Mesenchymal stem cell (in vitro differentiated cells and primary cell): ENCODE measurements around the gene C5orf15.
"Not testable (repeated sequence)": the region's sequence is repeated elsewhere in the genome, so short reads cannot be mapped to it uniquely, and the experiment has no call there.

ENCODE experiments used
- DNase-seq: peaks from one replicate; pipeline ENCODE4 v3.0.0-alpha.2; 2013
- H2AFZ ChIP-seq: one replicate; pipeline ENCODE4 v1.6.1; 2013; ENCODE audit warnings: low read depth, mild to moderate bottlenecking, control low read depth, inconsistent platforms, low read length, moderate library complexity
- H2AK5ac ChIP-seq: 2 replicates; pipeline ENCODE4 v1.6.1; 2013; ENCODE audit warnings: low read length, moderate library complexity, mild to moderate bottlenecking, inconsistent platforms; ENCODE audit not compliant: severe bottlenecking
- H2BK120ac ChIP-seq: one replicate; pipeline ENCODE4 v1.6.1; 2013; ENCODE audit warnings: low read depth, mild to moderate bottlenecking, inconsistent platforms, low read length, moderate library complexity
- H2BK12ac ChIP-seq, 2 experiments: one replicate each; pipeline ENCODE4 v1.6.1; 2013; ENCODE audit warnings: inconsistent platforms in 2 of 2, low read length in 2 of 2, mild to moderate bottlenecking in 2 of 2, moderate library complexity in 2 of 2, control low read depth in 1 of 2
- H2BK15ac ChIP-seq: one replicate; pipeline ENCODE4 v1.6.1; 2013; ENCODE audit warnings: mild to moderate bottlenecking, low read depth, inconsistent platforms; ENCODE audit not compliant: poor library complexity, severe bottlenecking
- H2BK5ac ChIP-seq: 2 replicates; pipeline ENCODE4 v1.6.1; 2013; ENCODE audit warnings: low read depth, mild to moderate bottlenecking, low read length, control low read depth, inconsistent platforms; ENCODE audit not compliant: poor library complexity, severe bottlenecking
- H3K14ac ChIP-seq, 2 experiments: one replicate each; pipeline ENCODE4 v1.6.1; 2013; ENCODE audit warnings: inconsistent platforms in 2 of 2, low read length in 2 of 2, control low read depth in 1 of 2, mild to moderate bottlenecking in 1 of 2, moderate library complexity in 1 of 2
- H3K18ac ChIP-seq, 2 experiments: one replicate each; pipeline ENCODE4 v1.6.1; 2013; ENCODE audit warnings: inconsistent platforms in 2 of 2, low read length in 2 of 2, control low read depth in 1 of 2, low read depth in 1 of 2, mild to moderate bottlenecking in 1 of 2
- H3K23ac ChIP-seq, 2 experiments: one replicate each; pipeline ENCODE4 v1.6.1; 2013; ENCODE audit warnings: inconsistent platforms in 2 of 2, low read length in 2 of 2, mild to moderate bottlenecking in 2 of 2, moderate library complexity in 2 of 2, control low read depth in 1 of 2
- H3K27ac ChIP-seq: 2 replicates; pipeline ENCODE4 v1.5.1; 2013; ENCODE audit warnings: mild to moderate bottlenecking, moderate library complexity, low read length, control low read depth, inconsistent platforms; ENCODE audit not compliant: poor library complexity, severe bottlenecking
- H3K27me3 ChIP-seq, 2 experiments: 2 replicates each; pipeline versions ENCODE4 v1.6.1 to v1.7.0; 2013; ENCODE audit warnings: low read length in 2 of 2, mild to moderate bottlenecking in 2 of 2, moderate library complexity in 2 of 2, control low read depth in 1 of 2, inconsistent platforms in 1 of 2; ENCODE audit not compliant: control insufficient read depth in 1 of 2, insufficient read depth in 1 of 2
- H3K36me3 ChIP-seq, 2 experiments: 2 replicates each; pipeline versions ENCODE4 v1.6.1 to v1.7.0; 2013; ENCODE audit warnings: low read length in 2 of 2, control low read depth in 1 of 2, inconsistent platforms in 1 of 2, low read depth in 1 of 2, mild to moderate bottlenecking in 1 of 2; ENCODE audit not compliant: insufficient read depth in 2 of 2, control insufficient read depth in 1 of 2
- H3K4ac ChIP-seq, 2 experiments: one replicate each; pipeline ENCODE4 v1.6.1; 2013; ENCODE audit warnings: inconsistent platforms in 2 of 2, low read length in 2 of 2, mild to moderate bottlenecking in 2 of 2, moderate library complexity in 2 of 2, control low read depth in 1 of 2, low read depth in 1 of 2
- H3K4me1 ChIP-seq: 2 replicates; pipeline ENCODE4 v1.6.1; 2013; ENCODE audit warnings: low read depth, low read length, control low read depth; ENCODE audit not compliant: control insufficient read depth, insufficient read depth
- H3K4me2 ChIP-seq: 2 replicates; pipeline ENCODE4 v1.6.1; 2013; ENCODE audit warnings: low read length, mild to moderate bottlenecking, inconsistent platforms; ENCODE audit not compliant: poor library complexity, severe bottlenecking
- H3K4me3 ChIP-seq, 2 experiments: 2 replicates each; pipeline versions ENCODE4 v1.5.1 to v1.7.0; 2013; ENCODE audit warnings: low read length in 2 of 2, mild to moderate bottlenecking in 2 of 2, control low read depth in 1 of 2, low read depth in 1 of 2; ENCODE audit not compliant: insufficient read depth in 1 of 2
- H3K79me1 ChIP-seq: replicated peaks from 2 replicates; pipeline ENCODE4 v1.6.1; 2013; ENCODE audit warnings: mild to moderate bottlenecking, control low read depth, low read length, inconsistent platforms; ENCODE audit not compliant: poor library complexity, severe bottlenecking
- H3K9ac ChIP-seq: 2 replicates; pipeline ENCODE4 v1.7.0; 2013; ENCODE audit warnings: mild to moderate bottlenecking, low read length, moderate library complexity
- H3K9me3 ChIP-seq: 2 replicates; pipeline ENCODE4 v1.7.0; 2013; ENCODE audit warnings: mild to moderate bottlenecking, low read length; ENCODE audit not compliant: control insufficient read depth
- H4K8ac ChIP-seq: one replicate; pipeline ENCODE4 v1.6.1; 2013; ENCODE audit warnings: inconsistent platforms, mild to moderate bottlenecking, low read length, moderate library complexity
- H4K91ac ChIP-seq: one replicate; pipeline ENCODE4 v1.6.1; 2013; ENCODE audit warnings: mild to moderate bottlenecking, low read length, inconsistent platforms
- WGBS: methylation state at CpG from one replicate; pipeline ENCODE4 v1.1.7; 2013; ENCODE audit warnings: mixed read lengths; 5-methylcytosine and 5-hydroxymethylcytosine counted together

Gene C5orf15

DNA sequence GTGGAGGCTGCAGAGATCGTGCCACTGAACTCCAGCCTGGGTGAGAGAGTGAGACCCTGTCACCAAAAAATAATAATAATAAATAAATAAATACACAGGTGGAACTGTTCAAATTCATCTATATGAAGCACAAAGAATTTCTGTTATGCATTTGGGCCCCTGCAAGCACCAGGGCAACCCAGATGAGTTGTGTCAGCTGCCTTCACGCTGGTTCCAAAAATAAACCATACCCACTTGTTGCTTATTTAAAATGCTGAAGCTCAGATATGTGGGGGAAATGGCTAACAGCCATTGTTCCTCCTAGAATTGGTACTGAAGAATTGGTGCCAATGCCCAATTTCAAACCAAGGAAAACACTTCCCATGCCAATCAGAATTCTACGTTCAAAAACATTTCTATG, 10.5 kb upstream of the C5orf15 start:
- Histone ChIP-seq H3K36me3 (peaks cover 36 to 78% of the 10 kb centered on the region in 2 experiments), H2BK15ac (no peak overlapping the region), H3K4me1 (peaks cover 10% of the 10 kb centered on the region), H3K79me1 (peaks cover 10% of the 10 kb centered on the region), H3K27me3 (no peaks in the 10 kb centered on the region), H2BK5ac (no peak overlapping the region), H3K9ac (no peak overlapping the region), H4K8ac (no peak overlapping the region), H3K4ac (no peak overlapping the region), H3K14ac (no peak overlapping the region), H3K18ac (no peak overlapping the region), H2BK120ac (no peak overlapping the region), H3K27ac (peak overlapping the region; percentile 69), H3K4me2 (no peak overlapping the region), H2AK5ac (no peak overlapping the region), H2BK12ac (no peak overlapping the region), H3K9me3 (no peaks in the 10 kb centered on the region), H4K91ac (no peak overlapping the region), H2AFZ (no peak overlapping the region), H3K23ac (no peak overlapping the region), H3K4me3 (no peak overlapping the region)
- no peak for DNase-seq
- no CpG with 5 or more reads among the region's 3 CpGs for WGBS

DNA sequence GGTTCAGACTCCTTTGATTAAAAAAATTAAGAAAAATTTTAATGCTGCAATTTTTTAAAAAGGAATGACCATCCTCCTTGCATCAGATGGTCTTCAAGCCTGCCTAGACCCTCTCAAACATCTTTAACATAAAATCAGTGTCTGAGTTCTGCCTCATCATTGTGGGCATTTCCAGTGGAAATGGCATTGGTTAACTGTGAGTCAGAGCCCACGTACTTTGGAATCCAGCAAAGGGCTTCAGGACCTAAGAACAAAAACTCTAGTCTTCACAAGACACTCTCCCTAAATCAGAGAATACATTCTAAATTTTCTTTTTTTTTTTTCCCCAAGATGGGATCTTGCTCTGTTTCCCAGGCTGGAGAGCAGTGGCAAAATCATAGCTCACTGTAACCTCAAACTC, 9.4 kb upstream of the C5orf15 start:
- no peak overlapping the region for H3K18ac ChIP-seq
- H2AFZ ChIP-seq = no peak overlapping the region
- peak overlapping the region; percentile 87 for H3K9ac ChIP-seq
- no peak overlapping the region for H3K4ac ChIP-seq
- no peak overlapping the region for H4K8ac ChIP-seq
- no peak overlapping the region for H3K4me3 ChIP-seq
- no peak overlapping the region for H4K91ac ChIP-seq
- no peak overlapping the region for H3K4me2 ChIP-seq
- DNase-seq = peak; percentile 84
- no peak overlapping the region for H2AK5ac ChIP-seq
- H3K27ac ChIP-seq = peak overlapping the region; percentile 69
- peaks cover 29 to 78% of the 10 kb centered on the region in 2 experiments for H3K36me3 ChIP-seq
- 2% methylated on average over 1 of the region's 1 CpG for WGBS
- no peak overlapping the region for H2BK12ac ChIP-seq
- H3K4me1 ChIP-seq = peaks cover 10% of the 10 kb centered on the region
- no peak overlapping the region for H2BK5ac ChIP-seq
- no peak overlapping the region for H3K23ac ChIP-seq
- H2BK120ac ChIP-seq = no peak overlapping the region
- H2BK15ac ChIP-seq = no peak overlapping the region
- H3K14ac ChIP-seq = no peak overlapping the region
- H3K9me3 ChIP-seq = no peaks in the 10 kb centered on the region
- H3K27me3 ChIP-seq = no peaks in the 10 kb centered on the region
- peaks cover 9% of the 10 kb centered on the region for H3K79me1 ChIP-seq

DNA sequence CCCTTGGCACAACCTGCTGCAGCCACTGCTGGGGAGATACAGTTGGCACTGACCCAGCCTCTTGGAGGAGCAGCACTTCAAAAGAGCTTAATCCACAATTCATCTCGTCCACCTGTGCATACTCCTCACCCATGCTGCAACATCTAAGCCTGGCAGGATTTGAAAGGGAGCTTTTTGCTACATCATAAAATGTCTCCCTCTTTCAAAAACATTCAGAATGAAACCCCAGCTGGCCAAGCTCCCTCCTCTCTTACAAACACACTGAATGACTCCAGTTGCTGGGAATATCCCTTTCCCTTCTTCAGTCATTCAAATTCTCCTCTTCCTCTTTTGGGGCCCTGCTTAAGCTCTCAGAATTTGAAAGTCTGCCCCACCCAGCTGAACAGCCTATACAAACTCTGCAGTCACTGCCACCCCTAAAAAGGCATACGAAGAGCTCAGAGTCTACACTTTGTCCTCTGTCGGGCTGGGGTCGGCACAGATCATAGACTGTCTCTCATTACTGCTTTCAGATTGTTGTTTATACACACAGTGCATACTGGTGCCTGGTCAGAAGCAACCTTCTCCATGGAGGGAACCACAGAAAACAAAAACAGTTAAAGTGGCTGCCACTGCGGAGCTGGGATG, 8.8 kb upstream of the C5orf15 start:
- Histone ChIP-seq H2AK5ac (peak overlapping the region; percentile 40), H3K27ac (peak overlapping the region; percentile 69), H2BK12ac (no peak overlapping the region), H2BK15ac (no peak overlapping the region), H3K79me1 (peaks cover 10% of the 10 kb centered on the region), H4K8ac (no peak overlapping the region), H3K4me2 (no peak overlapping the region), H3K9ac (peak overlapping the region; percentile 87), H3K27me3 (no peaks in the 10 kb centered on the region), H3K4ac (no peak overlapping the region), H3K23ac (no peak overlapping the region), H3K9me3 (no peaks in the 10 kb centered on the region), H3K36me3 (peaks cover 25 to 82% of the 10 kb centered on the region in 2 experiments), H3K18ac (no peak overlapping the region), H3K4me3 (no peak overlapping the region), H2BK120ac (no peak overlapping the region), H4K91ac (no peak overlapping the region), H2BK5ac (peak overlapping the region; percentile 15), H3K4me1 (peaks cover 10% of the 10 kb centered on the region), H3K14ac (no peak overlapping the region), H2AFZ (no peak overlapping the region)
- 92% methylated on average over 4 of the region's 5 CpGs for WGBS
- peak; percentile 46 for DNase-seq

DNA sequence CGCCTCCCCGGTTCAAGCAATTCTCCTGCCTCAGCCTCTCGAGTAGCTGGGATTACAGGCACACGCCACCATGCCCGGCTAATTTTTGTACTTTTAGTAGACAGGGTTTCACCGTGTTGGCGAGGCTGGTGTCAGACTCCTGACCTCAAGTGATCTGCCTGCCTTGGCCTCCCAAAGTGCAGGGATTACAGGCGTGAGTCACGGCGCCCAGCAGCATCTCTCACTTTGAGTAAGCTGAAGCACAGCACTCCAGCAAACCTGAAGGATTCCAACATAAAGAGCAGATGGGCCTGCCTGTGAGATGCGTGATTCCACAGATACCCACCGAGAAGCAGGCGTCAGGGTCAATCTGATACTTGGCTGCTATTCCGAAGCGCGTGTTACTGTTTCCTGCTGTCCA, 7.1 kb upstream of the C5orf15 start:
- H3K23ac ChIP-seq, H2AK5ac ChIP-seq, H2BK120ac ChIP-seq, H3K9me3 ChIP-seq, H3K27me3 ChIP-seq, DNase-seq, H4K91ac ChIP-seq, H3K18ac ChIP-seq, H2BK12ac ChIP-seq, H3K4me3 ChIP-seq, H2AFZ ChIP-seq, H3K9ac ChIP-seq, H3K27ac ChIP-seq, H2BK5ac ChIP-seq, H3K14ac ChIP-seq, H2BK15ac ChIP-seq, H3K4me2 ChIP-seq, H3K4ac ChIP-seq: not testable (repeated sequence)
- Histone ChIP-seq H3K79me1 (peaks cover 10% of the 10 kb centered on the region), H3K36me3 (peaks cover 27 to 80% of the 10 kb centered on the region in 2 experiments), H4K8ac (peak overlapping the region; percentile 59), H3K4me1 (peaks cover 10% of the 10 kb centered on the region)
- WGBS = 98% methylated on average over 16 of the region's 16 CpGs
